ENCODE measurements around the gene SIN3B. TPM values are rescaled to one million over a fixed set of nuclear protein-coding genes. Genes with fewer than 3 reads are reported as not detected.

SIN3B gene, protein sequence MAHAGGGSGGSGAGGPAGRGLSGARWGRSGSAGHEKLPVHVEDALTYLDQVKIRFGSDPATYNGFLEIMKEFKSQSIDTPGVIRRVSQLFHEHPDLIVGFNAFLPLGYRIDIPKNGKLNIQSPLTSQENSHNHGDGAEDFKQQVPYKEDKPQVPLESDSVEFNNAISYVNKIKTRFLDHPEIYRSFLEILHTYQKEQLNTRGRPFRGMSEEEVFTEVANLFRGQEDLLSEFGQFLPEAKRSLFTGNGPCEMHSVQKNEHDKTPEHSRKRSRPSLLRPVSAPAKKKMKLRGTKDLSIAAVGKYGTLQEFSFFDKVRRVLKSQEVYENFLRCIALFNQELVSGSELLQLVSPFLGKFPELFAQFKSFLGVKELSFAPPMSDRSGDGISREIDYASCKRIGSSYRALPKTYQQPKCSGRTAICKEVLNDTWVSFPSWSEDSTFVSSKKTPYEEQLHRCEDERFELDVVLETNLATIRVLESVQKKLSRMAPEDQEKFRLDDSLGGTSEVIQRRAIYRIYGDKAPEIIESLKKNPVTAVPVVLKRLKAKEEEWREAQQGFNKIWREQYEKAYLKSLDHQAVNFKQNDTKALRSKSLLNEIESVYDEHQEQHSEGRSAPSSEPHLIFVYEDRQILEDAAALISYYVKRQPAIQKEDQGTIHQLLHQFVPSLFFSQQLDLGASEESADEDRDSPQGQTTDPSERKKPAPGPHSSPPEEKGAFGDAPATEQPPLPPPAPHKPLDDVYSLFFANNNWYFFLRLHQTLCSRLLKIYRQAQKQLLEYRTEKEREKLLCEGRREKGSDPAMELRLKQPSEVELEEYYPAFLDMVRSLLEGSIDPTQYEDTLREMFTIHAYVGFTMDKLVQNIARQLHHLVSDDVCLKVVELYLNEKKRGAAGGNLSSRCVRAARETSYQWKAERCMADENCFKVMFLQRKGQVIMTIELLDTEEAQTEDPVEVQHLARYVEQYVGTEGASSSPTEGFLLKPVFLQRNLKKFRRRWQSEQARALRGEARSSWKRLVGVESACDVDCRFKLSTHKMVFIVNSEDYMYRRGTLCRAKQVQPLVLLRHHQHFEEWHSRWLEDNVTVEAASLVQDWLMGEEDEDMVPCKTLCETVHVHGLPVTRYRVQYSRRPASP
- total RNA-seq: 16.8 and 27.2 TPM in 2 replicates

DNA sequence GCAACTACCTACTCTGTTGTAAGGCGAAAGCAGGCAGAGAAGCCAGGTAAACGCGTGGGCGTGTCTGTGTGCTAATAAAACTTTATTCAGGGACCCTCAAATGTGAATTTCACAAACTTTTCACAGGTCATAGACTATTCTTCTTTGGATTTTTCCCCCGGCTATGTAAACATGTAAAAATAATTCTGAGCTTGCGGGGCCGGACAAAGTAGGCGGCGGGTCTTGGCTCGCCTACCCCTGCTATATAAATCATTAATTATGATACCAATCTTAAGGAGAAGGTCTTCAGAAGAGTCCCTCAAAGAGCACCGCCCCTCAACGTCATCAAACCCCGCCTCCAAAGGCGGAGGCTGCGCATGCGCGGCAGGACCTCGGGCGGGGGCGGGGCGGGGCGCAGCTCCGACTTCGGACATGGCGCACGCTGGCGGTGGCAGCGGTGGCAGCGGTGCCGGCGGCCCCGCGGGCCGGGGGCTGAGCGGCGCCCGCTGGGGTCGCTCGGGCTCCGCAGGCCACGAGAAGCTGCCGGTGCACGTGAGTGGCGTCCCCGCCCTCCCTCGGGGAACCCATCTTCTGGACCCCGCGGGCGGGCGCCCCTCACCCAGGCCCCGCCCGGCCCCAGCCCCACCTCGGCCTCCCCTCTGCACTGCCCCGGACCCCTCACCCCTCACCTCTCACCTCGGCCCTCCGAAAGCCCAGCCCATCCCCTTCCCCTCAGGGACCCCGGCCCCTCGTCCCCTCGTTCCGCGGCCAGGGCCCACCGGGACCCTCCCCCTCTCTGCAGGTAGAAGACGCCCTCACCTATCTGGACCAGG, at the start of gene SIN3B:
Gene SIN3B, plus strand, starts transcription at position 389 of the 812 bp plus-strand sequence. Its CDS starts 23 bp downstream, at position 412.

DNA sequence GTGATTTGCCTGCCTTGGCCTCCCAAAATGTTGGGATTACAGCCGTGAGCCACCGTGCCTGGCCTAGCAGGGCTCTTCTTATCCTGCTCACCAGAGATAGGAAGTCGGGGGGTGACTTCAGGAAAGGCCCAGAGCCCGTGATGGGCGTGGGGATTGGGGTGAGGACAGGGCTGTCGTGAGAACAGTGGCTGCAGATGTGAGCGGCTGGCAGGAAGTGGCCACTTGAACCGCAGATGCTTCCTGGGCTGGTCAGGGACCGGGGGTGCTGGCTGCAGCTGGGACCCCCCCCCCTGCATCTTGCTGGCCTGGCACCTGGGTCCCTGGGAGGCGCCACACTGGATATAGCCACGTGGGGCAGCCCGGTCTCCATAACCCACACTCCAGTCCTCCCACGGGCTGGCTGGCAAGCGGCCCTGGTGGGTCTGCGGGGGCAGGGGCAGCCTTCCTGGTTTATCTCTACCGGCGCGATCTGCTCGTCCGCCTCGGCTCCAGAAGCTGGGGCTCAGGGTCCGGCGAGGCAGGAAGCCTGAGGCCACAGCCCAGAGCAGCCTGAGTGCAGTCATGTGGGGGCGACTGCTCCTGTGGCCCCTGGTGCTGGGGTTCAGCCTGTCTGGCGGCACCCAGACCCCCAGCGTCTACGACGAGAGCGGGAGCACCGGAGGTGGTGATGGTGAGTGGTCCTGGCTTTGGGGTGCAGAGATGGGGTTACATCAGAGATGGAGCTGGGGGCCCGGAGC, 59.6 kb downstream of the SIN3B start, which contains the start of gene F2RL3:
Gene F2RL3, plus strand, starts transcription at position 371 of the 737 bp plus-strand sequence. Its CDS starts 191 bp downstream, at position 562.

Other genes with a start within 250 kb of the SIN3B start
- 5.9 and 12.9 TPM in 2 replicates for gene MED26, start 201.2 kb upstream of the SIN3B start, total RNA-seq
- gene SMIM7, start 169.3 kb upstream of the SIN3B start, total RNA-seq: 68.1 and 100 TPM in 2 replicates
- 1.4 and 5.0 TPM in 2 replicates for gene TMEM38A, start 168.3 kb upstream of the SIN3B start, total RNA-seq
- not detected in 2 replicates for gene NWD1, start 109.6 kb upstream of the SIN3B start, total RNA-seq
- gene F2RL3, start 59.6 kb downstream of the SIN3B start, total RNA-seq: 2.7 TPM in 1 of 2 replicates, not detected in the other
- gene CPAMD8, start 197.4 kb downstream of the SIN3B start, total RNA-seq: 0.88 and 0.91 TPM in 2 replicates
- 7.3 and 13.4 TPM in 2 replicates for gene HAUS8, start 246.1 kb downstream of the SIN3B start, total RNA-seq
- 40.6 and 51.3 TPM in 2 replicates for gene MYO9B, start 246.4 kb downstream of the SIN3B start, total RNA-seq

All from epithelial cell of alveolus of lung (primary cell).